Mammary epithelial cell (primary cell): ENCODE results near the gene NLRP13.

ENCODE experiments used
- CTCF ChIP-seq, 2 donors: IDR thresholded peaks in 1 of 2; conservative IDR thresholded peaks in 1 of 2; 2 replicates each; pipeline ENCODE4 v1.5.1; 2011 to 2012; ENCODE audit warnings: inconsistent platforms in 2 of 2, low read length in 2 of 2, mild to moderate bottlenecking in 2 of 2, control low read depth in 1 of 2, low read depth in 1 of 2; ENCODE audit not compliant: insufficient read depth in 1 of 2; ENCODE audit errors: extremely low read depth in 1 of 2
- EZH2 ChIP-seq: IDR thresholded peaks from 2 replicates; pipeline ENCODE4 v1.6.1; 2012; ENCODE audit warnings: low read length, inconsistent platforms, borderline replicate concordance

GRCh38 chr19:55901369-55902079 is 30.6 kb downstream of the NLRP13 start:
- TF ChIP-seq CTCF (conservative IDR thresholded peaks at IDR 0.05 in 1 of 2, IDR thresholded peaks at IDR 0.05 in 1 of 2; ENCODE audit: extremely low read depth in 1 of 2, insufficient read depth in 1 of 2, low read depth in 1 of 2, low read length in 2 of 2) (no peak), EZH2 (no peak)
